HepG2 (cell line): ENCODE data around the gene ZNF740. TPM values are rescaled to one million over a fixed set of nuclear protein-coding genes. Genes with fewer than 3 reads are reported as not detected.

Source experiments
- BORCS8-MEF2B ChIP-seq: sonication (generic); formaldehyde crosslinking; IDR thresholded peaks from 2 replicates; pipeline ENCODE4 v1.8.0; 2022; ENCODE audit warnings: mild to moderate bottlenecking, missing genetic modification reagents
- CHCHD3 ChIP-seq: sonication (generic); formaldehyde crosslinking; IDR thresholded peaks from 2 replicates; pipeline ENCODE4 v1.8.0; 2022; ENCODE audit warnings: mild to moderate bottlenecking, missing genetic modification reagents, moderate library complexity
- HCFC1 ChIP-seq: fragments of 150-350 bp; IDR thresholded peaks from 2 replicates; pipeline ENCODE4 v1.6.1; 2014; ENCODE audit warnings: low read depth, low read length
- ISL2 ChIP-seq: sonication (generic); formaldehyde crosslinking; IDR thresholded peaks from 2 replicates; pipeline ENCODE4 v1.5.0; 2020; ENCODE audit warnings: missing genetic modification reagents
- JUND ChIP-seq: sonication (generic); formaldehyde crosslinking; IDR thresholded peaks from 2 replicates; pipeline ENCODE4 v1.8.0; 2022; ENCODE audit warnings: mild to moderate bottlenecking, missing genetic modification reagents
- KLF12 ChIP-seq: sonication (generic); formaldehyde crosslinking; IDR thresholded peaks from 2 replicates; pipeline ENCODE4 v1.4.0; 2020; ENCODE audit warnings: missing genetic modification reagents, borderline replicate concordance
- MAX ChIP-seq: IDR thresholded peaks from 2 replicates; pipeline ENCODE4 v1.6.1; 2012; ENCODE audit warnings: inconsistent platforms
- MIXL1 ChIP-seq: IDR thresholded peaks from 2 replicates; pipeline ENCODE4 v1.6.1; 2016
- NKX3-1 ChIP-seq: sonication (generic); formaldehyde crosslinking; IDR thresholded peaks from 2 replicates; pipeline ENCODE4 v1.5.0; 2020; ENCODE audit warnings: missing genetic modification reagents
- NR2F1 ChIP-seq, 2 experiments: fragments of 450-650 bp in 1 of 2; formaldehyde crosslinking in 1 of 2; IDR thresholded peaks; 2 replicates each; pipeline versions ENCODE4 v1.5.0 to v1.6.1; 2016 to 2020; ENCODE audit warnings: mild to moderate bottlenecking in 1 of 2, missing compliant biosample characterization in 1 of 2, missing genetic modification reagents in 1 of 2, moderate library complexity in 1 of 2
- NR2F6 ChIP-seq, 2 experiments: IDR thresholded peaks; 2 replicates each; pipeline ENCODE4 v1.6.1; 2016; ENCODE audit warnings: antibody characterized with exemption in 1 of 2, mild to moderate bottlenecking in 1 of 2
- NR3C1 ChIP-seq: sonication (generic); formaldehyde crosslinking; IDR thresholded peaks from 2 replicates; pipeline ENCODE4 v1.4.0; 2020; ENCODE audit warnings: missing genetic modification reagents
- PRPF4 ChIP-seq: fragments of 200-400 bp; formaldehyde crosslinking; IDR thresholded peaks from 2 replicates; pipeline ENCODE4 v1.6.1; 2016; ENCODE audit warnings: low read length, low read depth; ENCODE audit not compliant: poor library complexity, severe bottlenecking
- SIX1 ChIP-seq: sonication (generic); formaldehyde crosslinking; IDR thresholded peaks from 2 replicates; pipeline ENCODE4 v1.4.0; 2020; ENCODE audit warnings: missing genetic modification reagents, borderline replicate concordance
- TCF7L2 ChIP-seq: IDR thresholded peaks from 2 replicates; pipeline ENCODE4 v1.6.1; 2011; ENCODE audit warnings: mild to moderate bottlenecking, low read depth, low read length, moderate library complexity
- ZBTB42 ChIP-seq: sonication (generic); formaldehyde crosslinking; IDR thresholded peaks from 2 replicates; pipeline ENCODE4 v1.5.0; 2020; ENCODE audit warnings: mild to moderate bottlenecking, missing genetic modification reagents
- ZC3H13 ChIP-seq: sonication (generic); formaldehyde crosslinking; IDR thresholded peaks from 2 replicates; pipeline ENCODE4 v1.8.1; 2023; ENCODE audit warnings: mild to moderate bottlenecking, missing genetic modification reagents, moderate library complexity
- ZNF232 ChIP-seq: sonication (generic); formaldehyde crosslinking; IDR thresholded peaks from 2 replicates; pipeline ENCODE4 v1.4.0; 2020; ENCODE audit warnings: missing genetic modification reagents, borderline replicate concordance
- ZNF280B ChIP-seq: sonication (generic); formaldehyde crosslinking; IDR thresholded peaks from 2 replicates; pipeline ENCODE4 v1.5.0; 2020; ENCODE audit warnings: missing genetic modification reagents, mild to moderate bottlenecking, borderline replicate concordance
- ZNF3 ChIP-seq: IDR thresholded peaks from 2 replicates; pipeline ENCODE4 v1.7.0; 2017; ENCODE audit warnings: inconsistent platforms
- ZNF782 ChIP-seq: sonication (generic); formaldehyde crosslinking; IDR thresholded peaks from 2 replicates; pipeline ENCODE4 v1.4.0; 2020; ENCODE audit warnings: missing genetic modification reagents, mild to moderate bottlenecking, borderline replicate concordance
- ZSCAN29 ChIP-seq: sonication (generic); formaldehyde crosslinking; conservative IDR thresholded peaks from 2 replicates; pipeline ENCODE4 v1.4.0; 2020; ENCODE audit warnings: mild to moderate bottlenecking, missing genetic modification reagents
- ZZZ3 ChIP-seq: sonication (generic); formaldehyde crosslinking; IDR thresholded peaks from 2 replicates; pipeline ENCODE4 v1.4.0; 2020; ENCODE audit warnings: missing genetic modification reagents, mild to moderate bottlenecking, borderline replicate concordance
- polyA plus RNA-seq, 8 experiments: library from polyadenylated mRNA; depleted of rRNA in 3 of 8; stranded (reverse) in 7 of 8; unstranded in 1 of 8; fragments of >200 nt; fragmentation: Illumina TruSeq in 4 of 8; extraction: Trizol in 4 of 8; gene quantifications; 2 replicates each; pipeline versions ENCODE4 v1.2.1 to v1.2.3, GENCODE V29; 2011 to 2016; ENCODE audit warnings: low read depth in 4 of 8, missing spikeins in 1 of 8, mixed read lengths in 1 of 8; ENCODE audit not compliant: insufficient read depth in 1 of 8
- total RNA-seq, 5 experiments: library from RNA; depleted of rRNA; stranded (reverse); fragments of >200 nt; fragmentation: Illumina TruSeq; extraction: Trizol; gene quantifications; 2 replicates each; pipeline ENCODE4 v1.2.3, GENCODE V29; 2016; ENCODE audit warnings: low read depth in 1 of 5
- TF ChIP-seq, protein P1 (sequence below): sonication (generic); formaldehyde crosslinking; conservative IDR thresholded peaks from 2 replicates; pipeline ENCODE4 v1.4.0; 2020; ENCODE audit warnings: missing genetic modification reagents
- TF ChIP-seq, protein P2 (sequence below): sonication (generic); formaldehyde crosslinking; IDR thresholded peaks from 2 replicates; pipeline ENCODE4 v1.4.0; 2020; ENCODE audit warnings: missing genetic modification reagents, borderline replicate concordance

The ZNF740 gene
- total and polyA plus RNA-seq, 2 of the 13 experiments (the other 11 are each of a cell fraction or from before 2014, with no cell fraction given) = 16.9 to 19.0 TPM

- TF ChIP-seq, protein P1, sequence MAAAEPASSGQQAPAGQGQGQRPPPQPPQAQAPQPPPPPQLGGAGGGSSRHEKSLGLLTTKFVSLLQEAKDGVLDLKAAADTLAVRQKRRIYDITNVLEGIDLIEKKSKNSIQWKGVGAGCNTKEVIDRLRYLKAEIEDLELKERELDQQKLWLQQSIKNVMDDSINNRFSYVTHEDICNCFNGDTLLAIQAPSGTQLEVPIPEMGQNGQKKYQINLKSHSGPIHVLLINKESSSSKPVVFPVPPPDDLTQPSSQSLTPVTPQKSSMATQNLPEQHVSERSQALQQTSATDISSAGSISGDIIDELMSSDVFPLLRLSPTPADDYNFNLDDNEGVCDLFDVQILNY (CRISPR knock-in tag) = no peak
- TF ChIP-seq CHCHD3 (CRISPR knock-in tag) (no peak), ZNF280B (CRISPR knock-in tag) (no peak), ZC3H13 (CRISPR knock-in tag) (peak; percentile 36; the same call in 1 of the 2 replicates), NR3C1 (CRISPR knock-in tag) (no peak), HCFC1 (no peak), PRPF4 (no peak), ZNF232 (CRISPR knock-in tag) (no peak), ZSCAN29 (CRISPR knock-in tag) (no peak), MAX (no peak), NR2F1 (CRISPR knock-in tag; IDR thresholded peaks at IDR 0.05) (peak; percentile 85 to 87), KLF12 (CRISPR knock-in tag) (no peak), TCF7L2 (no peak), ZBTB42 (CRISPR knock-in tag) (no peak), ISL2 (CRISPR knock-in tag) (no peak), BORCS8-MEF2B (no peak), NKX3-1 (no peak), NR2F6 (IDR thresholded peaks at IDR 0.05) (peak; percentile 83), NR2F6 (CRISPR knock-in tag; IDR thresholded peaks at IDR 0.05) (peak; percentile 85), ZNF3 (no peak), JUND (CRISPR knock-in tag) (no peak), ZNF782 (CRISPR knock-in tag) (no peak), ZZZ3 (peak; percentile 100; the same call in 1 of the 2 replicates), MIXL1 (peak; percentile 43; the same call in 1 of the 2 replicates), SIX1 (CRISPR knock-in tag) (no peak)
- TF ChIP-seq, protein P2, sequence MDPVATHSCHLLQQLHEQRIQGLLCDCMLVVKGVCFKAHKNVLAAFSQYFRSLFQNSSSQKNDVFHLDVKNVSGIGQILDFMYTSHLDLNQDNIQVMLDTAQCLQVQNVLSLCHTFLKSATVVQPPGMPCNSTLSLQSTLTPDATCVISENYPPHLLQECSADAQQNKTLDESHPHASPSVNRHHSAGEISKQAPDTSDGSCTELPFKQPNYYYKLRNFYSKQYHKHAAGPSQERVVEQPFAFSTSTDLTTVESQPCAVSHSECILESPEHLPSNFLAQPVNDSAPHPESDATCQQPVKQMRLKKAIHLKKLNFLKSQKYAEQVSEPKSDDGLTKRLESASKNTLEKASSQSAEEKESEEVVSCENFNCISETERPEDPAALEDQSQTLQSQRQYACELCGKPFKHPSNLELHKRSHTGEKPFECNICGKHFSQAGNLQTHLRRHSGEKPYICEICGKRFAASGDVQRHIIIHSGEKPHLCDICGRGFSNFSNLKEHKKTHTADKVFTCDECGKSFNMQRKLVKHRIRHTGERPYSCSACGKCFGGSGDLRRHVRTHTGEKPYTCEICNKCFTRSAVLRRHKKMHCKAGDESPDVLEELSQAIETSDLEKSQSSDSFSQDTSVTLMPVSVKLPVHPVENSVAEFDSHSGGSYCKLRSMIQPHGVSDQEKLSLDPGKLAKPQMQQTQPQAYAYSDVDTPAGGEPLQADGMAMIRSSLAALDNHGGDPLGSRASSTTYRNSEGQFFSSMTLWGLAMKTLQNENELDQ (CRISPR knock-in tag) = no peak
Measured at GRCh38 chr12:53145383-53146260, 34.9 kb upstream of the ZNF740 start (continued).
